ENCODE data around the gene ELAC1. TPM values are rescaled to one million over a fixed set of nuclear protein-coding genes. Genes with fewer than 3 reads are reported as not detected.
"Not testable (repeated sequence)": the region's sequence is repeated elsewhere in the genome, so short reads cannot be mapped to it uniquely, and the experiment has no call there.

Gene ELAC1
- total RNA-seq, 1 donor from 2014 or later, result 5.3 TPM

DNA sequence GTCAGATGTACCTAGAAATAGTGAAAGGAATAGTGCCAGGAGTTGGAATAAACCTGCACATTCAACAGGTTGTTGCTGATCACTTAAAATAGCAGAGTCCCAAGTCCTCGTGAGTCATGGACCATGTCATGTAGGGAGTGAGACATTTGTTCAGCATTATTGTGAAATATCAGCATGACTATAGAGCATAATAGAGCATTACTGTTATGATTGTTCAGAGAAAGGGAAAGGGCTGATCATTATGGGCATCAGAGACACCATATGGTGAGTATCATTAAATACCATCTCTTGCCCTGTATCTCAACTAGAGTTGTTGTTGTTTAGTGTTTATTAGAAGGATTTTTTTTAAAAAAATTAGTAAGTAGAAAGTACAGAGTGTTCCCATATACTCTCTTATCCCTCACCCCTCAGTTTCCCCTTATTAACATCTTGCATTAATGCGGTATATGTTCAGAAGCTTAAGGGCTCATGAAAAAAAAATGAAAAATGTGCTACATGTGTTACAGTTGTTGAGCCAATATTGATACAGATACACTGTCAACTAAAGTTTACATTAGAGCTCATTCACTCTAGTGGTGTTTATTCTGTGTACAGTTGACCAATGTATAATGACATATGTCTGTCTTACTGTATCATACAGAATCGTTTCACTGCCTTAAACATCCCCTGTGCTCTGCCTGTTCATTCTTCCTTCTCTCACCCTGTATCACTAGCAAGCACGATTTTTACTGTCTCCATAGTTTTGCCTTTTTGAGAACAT lies 5.7 kb downstream of the ELAC1 start:
- DNase-seq, result no peak

DNA sequence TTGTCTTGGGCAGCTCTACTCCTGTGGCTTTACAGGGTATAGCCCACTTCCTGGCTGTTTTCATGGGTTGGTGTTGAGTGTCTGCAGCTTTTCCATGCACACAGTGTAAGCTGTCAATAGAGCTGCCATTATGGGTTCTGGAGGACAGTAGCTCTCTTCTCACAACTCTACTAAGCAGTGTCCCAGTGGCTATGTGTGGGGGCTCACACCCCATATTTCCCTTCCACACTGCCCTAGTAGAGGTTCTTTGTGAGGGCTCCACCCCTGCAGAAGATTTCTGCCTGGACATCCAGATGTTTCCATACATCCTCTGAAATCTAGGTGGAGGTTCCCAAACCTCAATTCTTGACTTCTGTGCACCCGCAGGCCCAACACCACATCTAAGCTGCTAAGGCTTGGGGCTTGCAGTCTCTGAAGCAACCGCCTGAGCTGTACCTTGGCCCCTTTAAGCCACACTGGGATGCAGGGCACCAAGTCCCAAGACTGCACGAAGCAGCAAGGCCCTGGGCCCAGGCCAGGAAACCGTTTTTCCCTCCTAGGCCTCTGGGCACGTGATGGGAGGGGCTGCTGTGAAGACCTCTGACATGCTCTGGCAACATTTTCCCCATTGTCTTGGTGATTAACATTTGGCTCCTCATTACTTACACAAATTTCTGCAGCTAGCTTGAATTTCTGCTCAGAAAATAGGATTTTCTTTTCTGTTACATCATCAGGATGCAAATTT lies 9.4 kb downstream of the ELAC1 start:
- no peak for DNase-seq

DNA sequence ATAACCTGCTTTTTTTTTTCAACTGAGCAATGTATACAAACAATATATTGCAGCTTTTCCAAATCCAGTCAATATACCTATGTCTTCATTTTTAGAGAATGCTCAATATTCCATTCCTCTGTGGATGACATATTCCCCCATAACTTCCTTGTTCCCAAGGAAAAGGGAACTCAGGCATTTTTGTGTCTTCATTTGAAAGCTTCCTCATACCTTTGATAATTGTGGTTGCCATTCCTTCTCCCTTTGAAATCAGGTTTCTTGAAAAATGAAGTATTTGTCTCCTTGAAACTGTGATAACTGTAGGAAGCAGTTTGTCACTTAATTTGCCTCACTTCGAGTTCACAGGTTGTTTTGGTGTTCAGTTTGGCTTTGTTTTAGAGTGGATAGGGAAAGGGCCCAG lies 13.5 kb downstream of the ELAC1 start:
- no peak for DNase-seq

DNA sequence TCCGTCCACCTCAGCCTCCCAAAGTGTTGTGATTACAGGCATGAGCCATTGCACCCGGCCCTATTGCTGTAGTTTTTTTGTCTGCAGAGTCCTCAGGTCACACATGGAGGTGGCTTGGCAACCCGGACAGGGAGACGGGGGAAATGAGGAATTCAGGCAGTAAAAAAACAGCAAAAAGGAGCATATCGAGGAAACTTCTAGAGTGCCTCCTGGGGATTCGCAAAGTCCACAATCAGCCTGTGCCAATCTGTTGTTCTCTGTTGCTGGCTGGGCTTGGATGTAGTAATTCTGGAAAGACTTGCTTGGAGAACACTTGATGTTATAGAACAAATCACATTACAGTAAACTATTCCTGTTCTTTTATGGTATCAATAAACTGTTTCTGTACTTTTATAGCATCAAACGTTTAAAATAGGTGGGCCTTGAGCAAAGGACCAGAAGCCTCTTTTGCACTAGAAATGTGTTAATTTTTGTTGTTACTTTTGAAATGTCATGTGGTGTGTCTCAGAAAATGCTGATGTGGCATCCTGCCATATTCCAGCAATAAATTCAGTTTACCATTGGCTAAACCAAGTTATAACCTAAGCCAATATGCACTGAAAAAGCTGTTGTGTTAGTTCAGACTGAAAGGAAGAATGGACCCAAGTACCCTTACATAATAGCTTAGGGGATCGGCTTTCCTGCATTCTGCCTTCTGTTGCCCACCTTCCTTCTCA lies 14.4 kb downstream of the ELAC1 start:
- DNase-seq, result no peak

DNA sequence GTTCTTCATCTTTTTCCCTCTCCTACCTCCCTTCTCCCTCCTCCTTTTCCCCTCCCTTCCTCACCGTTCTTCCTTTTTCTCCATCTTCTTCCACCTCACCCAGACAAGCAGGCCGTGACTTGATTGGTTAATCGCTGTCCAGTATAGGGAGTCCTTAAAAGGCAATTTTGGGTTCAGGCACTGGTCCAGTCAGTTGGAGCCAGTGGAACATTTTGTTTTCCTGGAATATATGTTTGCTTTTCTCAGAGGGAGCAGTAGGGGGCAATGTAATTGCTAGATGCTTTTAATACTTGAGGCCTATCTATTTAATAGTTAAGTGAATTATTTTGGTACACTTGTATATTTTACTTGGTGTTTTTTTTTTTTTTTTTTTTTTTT lies 15.0 kb downstream of the ELAC1 start:
- DNase-seq, result peak; percentile 14

DNA sequence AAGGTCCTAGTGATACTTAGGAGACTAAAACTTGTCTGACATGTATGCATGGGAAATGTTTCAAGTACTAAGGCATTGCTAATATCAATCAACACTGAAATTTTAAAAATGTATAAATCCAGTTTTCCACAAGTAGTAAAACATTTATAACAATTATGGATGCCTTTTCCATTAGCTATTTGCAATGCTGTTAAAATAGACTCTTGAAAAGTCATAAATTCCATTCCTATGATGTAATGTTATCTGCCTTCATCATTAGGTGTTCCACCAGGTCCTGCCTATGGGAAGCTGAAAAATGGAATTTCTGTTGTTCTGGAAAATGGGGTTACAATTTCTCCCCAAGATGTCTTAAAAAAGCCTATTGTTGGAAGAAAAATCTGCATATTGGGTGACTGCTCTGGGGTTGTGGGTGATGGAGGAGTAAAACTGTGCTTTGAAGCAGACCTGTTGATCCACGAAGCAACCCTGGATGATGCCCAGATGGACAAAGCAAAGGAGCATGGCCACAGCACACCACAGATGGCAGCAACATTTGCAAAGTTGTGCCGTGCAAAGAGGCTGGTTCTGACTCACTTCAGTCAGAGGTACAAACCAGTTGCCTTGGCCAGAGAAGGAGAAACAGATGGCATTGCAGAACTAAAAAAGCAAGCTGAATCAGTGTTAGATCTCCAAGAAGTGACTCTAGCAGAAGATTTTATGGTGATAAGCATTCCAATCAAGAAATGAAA lies 18.7 kb downstream of the ELAC1 start:
- DNase-seq, result peak; percentile 3

DNA sequence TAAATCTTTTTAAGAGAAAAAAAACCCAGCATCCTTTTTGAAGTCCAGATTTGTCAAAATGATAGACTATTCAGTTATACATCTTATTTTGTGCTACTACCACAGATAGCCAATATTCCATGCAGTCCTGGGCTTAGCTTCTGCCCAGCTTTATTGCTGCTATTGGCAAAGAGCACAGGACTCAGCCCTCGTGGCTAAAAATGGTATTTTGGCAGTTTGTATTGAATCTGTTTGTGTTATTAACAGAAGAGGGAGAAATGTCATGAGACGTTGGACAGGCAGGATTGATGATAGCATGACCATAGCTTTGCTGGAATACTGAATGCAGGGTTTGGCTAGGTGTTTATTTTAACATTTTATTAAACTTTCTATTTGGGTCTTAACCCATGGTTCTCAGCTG lies 19.4 kb downstream of the ELAC1 start:
- no peak for DNase-seq

DNA sequence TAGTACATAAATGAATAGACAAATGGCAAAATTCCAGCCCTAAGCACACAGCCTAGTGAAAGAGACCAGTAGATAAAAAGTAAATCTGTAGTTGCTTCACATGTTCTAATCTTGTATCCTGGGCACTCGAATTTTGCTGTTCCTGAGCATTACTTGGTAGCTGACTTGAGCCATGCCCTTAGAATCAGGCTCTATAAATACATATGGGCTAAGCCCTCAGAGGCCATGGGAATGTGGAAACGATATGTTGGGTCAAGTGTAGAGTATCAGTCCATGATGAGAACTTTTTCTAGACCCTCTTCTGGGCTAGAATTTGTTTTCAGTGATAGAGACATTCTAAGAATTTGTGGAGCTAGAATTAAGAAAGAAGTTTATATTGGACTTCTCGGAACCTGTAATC lies 21.9 kb downstream of the ELAC1 start:
- no peak for DNase-seq

DNA sequence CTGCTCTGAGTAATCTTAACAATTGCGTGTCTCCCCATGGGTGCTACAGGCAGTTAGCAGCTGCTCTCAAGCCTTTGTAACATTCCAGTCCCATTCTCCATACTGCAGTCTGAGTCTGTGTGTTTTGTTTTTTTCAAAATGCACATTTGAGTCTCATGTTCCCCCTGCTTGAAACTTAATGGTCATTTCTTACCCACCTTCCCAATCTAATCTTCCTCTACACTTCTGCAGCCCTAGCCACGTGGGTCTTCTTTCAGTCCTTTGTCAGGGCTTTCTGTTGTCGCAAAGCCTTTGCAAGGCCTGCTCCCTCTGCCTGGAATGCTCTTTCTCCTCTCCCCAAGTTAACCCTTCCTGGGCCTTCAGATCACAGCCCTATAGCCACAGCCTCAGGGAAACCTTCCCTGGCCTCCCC lies 24.5 kb downstream of the ELAC1 start:
- DNase-seq, result no peak

DNA sequence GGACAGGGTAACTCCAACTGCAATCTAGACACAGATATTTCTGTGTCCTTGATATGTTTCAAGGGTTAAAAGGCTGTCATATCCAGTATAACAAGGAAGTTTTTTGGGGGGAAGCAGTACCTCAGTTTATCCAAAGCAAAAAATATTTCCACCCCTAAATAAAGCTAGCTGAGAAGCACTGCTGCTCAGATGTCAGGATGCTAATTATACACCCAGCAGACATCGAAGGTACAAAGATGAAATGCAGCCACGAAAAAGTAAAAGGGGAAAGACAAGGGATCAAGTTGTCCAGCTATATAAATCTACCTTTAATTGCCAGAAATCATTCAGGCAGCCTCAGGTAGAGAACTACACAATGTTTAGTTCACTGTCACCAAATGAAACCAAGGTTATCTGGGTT lies 26.2 kb downstream of the ELAC1 start:
- DNase-seq, result no peak

DNA sequence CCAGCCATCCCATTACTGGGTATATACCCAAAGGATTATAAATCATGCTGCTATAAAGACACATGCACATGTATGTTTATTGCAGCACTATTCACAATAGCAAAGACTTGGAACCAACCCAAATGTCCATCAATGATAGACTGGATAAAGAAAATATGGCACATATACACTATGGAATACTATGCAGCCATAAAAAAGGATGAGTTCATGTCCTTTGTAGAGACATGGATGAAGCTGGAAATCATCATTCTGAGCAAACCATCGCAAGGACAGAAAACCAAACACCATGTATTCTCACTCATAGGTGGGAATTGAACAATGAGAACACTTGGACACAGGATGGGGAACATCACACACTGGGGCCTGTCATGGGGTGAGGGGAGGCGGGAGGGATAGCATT lies 35.3 kb downstream of the ELAC1 start:
- DNase-seq, result not testable (repeated sequence)

DNA sequence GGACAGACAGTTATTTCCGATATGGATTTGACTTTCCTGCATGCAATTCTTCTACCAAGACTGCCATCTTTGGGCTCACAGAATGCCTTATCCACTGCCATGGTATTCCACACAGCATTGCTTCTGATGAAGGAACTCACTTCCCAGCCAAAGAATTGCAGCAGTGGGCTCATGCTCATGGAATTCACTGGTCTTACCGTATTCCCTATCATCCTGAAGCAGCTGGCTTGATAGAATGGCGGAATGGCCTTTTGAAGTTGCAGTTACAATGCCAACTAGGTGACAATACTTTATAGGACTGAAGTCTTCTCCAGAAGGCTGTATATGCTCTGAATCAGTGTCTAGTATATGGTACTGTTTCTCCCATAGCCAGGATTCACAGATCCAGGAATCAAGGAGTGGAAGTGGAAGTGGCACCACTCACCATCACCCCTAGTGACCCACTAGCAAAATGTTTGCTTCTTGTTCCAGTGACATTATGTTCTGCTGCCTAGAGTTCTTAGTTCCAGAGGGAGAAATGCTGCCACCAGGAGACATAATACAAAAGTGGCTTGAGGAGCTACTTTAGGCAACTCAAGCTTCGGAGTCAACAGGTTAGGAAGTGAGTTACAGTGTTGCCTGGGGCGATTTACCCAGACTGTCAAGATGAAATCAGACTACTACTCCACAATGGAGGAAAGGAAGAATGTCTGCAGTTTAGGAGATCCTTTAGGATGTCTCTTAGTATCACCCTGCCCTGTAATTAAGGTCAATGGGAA lies 38.4 kb downstream of the ELAC1 start:
- no peak for DNase-seq

DNA sequence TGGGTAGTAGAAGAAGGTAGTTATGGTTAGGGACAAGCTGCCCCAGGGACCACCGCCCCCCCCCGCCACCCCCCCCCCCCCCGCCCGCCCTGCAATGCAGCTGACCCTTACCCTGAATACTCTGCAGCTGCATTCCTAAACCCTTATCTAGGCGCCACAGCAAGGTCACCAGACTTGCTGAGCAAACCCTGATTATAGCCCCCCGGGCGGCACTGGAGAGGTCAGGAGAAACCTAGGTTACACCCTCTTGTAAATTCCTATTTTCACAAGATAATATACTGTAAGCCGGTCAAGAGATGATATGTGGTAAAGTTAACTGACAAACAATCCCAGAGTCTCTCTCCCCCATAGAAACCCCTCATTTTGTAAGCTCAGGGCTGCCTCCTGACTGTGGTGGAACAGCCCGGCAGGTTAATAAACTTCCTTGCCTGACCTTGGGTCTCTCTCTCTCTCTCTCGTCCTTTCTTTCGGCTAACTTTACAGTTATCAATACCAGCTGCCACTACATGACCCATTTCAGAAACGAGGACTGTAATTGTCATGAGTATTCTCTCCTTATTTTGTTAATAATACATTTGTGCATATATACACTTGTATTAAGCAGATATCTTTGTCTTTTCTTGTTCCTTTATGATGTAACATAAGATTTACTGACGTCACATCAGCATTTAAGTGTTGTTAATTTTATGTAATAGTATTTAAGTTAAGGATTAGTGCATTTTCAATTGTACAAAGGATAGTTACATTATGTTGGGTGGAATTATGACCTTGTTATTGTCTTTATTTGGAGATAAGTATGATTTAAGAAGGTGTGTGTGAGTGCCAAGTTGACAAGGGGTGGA lies 39.3 kb downstream of the ELAC1 start:
- DNase-seq, result no peak

DNA sequence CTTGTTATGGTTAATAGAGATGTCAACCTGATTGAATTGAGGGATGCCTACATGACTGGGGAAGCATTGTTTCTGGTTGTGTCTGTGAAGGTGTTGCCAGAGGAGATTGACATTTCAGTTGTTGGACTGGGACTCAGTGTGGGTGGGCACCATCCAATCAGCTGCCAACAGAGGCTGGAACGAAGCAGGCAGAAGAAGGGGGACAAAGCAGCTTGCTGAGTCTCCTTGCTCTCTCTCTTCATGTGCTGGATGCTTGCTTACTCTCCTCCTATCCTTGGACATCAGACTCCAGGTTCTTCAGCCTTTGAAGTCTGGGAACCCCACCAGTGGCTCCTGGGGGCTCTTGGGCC lies 39.9 kb downstream of the ELAC1 start:
- DNase-seq, result no peak

DNA sequence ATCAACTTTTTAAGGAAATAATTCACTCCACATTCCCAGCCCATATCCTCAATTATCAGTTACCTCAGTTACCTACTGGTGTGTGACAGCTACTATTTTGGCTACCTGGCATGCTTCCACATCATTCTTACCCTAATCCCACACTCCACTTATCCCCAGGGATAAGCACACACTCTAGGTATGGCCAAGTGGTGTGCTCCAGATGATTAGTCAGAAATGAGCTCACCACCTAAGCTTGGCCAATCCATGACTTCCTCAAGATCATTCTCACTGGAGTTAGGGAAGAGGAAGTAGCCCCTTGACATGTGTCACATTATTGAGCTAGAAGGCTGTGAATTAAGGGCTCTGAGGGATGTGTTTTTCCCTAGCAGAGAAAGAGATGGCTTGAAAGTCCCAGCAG lies 41.2 kb downstream of the ELAC1 start:
- DNase-seq, result no peak

DNA sequence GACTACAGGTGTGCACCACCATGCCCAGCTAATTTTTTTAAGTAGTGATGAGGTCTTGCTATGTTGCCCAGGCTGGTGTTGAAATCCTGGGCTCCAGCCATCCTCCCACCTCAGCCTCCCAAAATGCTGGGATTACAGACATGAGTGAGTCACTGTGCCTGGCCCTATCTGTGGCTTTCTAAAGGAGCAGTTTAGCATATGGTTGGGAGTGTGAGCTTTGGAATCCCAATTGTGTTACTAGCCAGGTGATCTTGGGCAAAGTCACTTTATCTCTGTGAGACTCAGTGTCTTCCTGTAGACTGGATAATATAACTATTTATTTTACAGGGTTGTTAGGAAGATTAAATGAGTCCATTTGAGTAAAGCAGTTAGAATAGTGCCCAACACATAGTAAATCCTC lies 42.4 kb downstream of the ELAC1 start:
- no peak for DNase-seq

DNA sequence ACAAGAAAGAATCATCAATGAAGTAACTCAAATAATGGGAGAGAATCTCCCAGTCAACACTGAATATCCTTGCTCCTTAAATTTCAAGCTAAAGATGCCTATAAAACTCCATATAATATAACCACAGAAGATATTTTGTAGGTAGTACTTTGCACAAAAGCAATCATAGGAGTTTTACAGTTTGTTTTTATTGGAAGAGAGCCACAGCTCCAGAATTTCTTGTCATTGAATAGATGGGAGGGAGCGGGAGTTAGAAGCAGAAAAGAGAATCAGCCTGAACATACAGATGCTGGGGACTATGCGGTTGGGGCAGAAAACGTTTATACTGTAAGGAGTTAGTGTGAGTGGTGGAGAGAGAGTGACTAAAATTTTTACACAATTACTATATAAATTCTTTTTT lies 43.9 kb downstream of the ELAC1 start:
- DNase-seq, result peak; percentile 11

DNA sequence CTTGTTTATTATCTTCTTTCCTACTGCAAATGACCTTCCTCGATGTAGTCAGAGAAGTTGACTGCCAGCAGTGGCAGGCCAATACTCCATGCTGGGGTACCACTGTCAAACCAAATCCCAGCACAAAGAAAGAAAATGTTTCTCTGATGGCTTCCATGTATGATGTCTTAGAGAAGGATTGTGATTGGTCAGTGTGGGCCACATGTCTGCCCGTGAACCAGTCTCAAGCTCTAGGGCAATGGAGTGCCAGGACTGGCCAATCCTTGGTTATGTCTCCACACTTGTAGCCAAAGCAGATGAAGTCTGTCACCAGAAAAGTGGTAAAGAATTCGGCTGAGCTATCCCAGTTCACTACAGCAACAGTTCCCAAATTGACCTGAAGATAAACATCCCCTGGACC lies 44.6 kb downstream of the ELAC1 start:
- DNase-seq, result no peak

DNA sequence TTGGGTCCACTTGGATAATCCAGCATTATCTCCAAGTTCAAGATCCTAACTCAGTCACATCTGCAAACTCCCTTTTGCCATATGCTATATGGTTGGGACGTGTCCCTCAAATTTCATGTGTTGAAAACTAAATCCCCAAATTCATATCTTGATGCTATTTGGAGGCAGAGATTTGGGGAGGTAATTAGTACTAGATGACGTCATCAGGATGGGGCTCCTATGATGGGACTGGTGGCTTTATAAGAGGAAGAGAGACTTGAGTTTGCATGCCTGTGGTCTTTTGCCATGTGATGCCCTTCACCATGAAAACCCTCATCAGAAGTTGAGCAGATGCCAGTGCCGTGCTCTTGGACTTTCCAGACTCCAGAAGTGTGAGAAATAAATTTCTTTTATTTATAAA lies 45.4 kb downstream of the ELAC1 start:
- no peak for DNase-seq

DNA sequence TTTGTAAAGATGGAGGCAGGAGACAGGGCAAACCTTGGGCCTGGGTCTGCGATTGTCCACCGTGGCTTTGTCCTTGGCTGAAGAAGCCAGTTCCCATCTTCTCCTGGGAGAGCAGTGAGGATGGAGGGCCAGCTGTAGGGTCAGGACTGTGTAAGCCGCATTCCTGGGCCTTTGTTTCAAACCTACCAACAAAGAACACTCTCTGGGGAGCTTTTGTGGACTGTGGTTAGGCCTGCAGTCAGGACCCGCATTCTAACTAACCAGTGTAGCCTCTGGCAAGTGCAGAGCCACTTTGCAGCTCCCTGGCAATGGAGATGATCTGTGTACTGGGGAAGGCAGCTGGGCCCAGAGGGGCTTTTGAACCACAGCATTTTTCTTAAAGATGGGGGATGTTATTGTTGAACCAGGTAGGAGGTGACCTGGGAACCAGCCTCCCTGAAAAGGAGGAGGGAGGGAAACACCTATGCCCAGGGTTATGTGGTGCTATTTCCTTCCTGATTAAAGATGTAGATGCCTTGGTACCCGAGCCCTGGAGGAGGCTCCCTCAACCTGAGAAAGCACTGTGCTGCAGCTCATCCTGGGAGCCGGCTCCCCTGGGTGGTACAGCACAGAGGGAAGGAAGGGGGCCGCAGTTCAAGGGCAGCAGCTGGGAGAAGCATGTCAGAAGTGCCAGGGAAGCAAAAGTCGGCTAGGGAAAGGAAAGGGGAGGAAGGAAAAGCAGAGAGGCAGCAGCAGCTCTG lies 49.5 kb downstream of the ELAC1 start:
- DNase-seq, result no peak

DNA sequence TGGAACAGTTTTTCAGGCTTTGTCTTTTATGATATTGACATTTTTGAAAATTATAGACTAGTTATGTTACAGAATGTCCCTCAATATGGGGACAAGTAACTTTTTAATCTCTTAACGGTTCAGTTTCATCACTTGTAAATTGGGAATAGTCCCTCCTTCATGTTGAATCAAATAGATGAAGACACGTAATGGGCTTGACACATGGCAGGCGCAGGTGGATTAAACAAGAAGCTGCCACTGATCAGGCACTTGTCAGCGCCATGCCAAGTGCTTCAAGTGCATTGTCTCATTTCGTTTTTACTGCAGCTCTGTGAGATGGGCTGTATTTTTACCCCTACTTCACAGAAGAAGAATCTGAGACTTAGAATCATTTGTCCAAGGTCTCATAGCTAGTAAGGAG lies 52.7 kb downstream of the ELAC1 start:
- DNase-seq, result no peak

All from dermis blood vessel endothelial cell (primary cell).